ENCODE measurements around the gene GINM1.

DNA sequence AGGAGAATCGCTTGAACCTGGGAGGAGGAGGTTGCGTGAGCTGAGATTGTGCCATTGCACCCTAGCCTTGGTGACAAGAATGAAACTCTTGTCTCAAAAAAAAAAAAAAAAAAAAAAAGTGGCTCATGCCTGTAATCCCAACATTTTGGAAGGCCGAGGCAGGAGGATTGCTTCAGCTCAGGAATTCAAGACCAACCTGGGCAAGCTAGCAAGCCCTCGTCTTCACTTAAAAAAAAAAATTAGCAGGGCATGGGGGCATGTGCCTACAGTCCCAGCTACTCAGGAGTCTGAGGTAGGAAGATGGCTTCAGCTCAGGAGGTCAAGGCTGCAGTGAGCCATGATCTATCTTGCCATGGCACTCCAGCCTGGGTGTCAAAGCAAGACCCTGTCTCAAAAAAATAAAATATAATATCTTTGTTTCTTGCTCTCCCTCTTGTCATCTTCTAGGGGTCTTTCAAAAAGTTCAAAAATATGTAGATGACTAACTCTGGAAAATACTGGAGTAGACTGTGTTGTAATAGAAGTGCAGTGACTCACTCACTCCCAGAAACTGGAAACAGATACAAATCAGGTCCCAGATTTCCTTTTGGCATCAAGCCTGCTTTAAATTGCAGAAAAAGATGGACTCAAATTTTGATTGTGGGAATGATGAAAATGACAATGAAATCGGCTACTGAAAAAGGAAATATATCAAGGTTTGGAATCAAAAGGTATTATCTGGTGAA is 2.8 kb upstream of the GINM1 start:
- TF ChIP-seq MAFK (IDR thresholded peaks at IDR 0.05; ENCODE audit: low read depth, low read length) (no peak), MXI1 (IDR thresholded peaks at IDR 0.05; ENCODE audit: borderline replicate concordance, low read depth, low read length) (no peak)
- TF ChIP-seq, protein P1, sequence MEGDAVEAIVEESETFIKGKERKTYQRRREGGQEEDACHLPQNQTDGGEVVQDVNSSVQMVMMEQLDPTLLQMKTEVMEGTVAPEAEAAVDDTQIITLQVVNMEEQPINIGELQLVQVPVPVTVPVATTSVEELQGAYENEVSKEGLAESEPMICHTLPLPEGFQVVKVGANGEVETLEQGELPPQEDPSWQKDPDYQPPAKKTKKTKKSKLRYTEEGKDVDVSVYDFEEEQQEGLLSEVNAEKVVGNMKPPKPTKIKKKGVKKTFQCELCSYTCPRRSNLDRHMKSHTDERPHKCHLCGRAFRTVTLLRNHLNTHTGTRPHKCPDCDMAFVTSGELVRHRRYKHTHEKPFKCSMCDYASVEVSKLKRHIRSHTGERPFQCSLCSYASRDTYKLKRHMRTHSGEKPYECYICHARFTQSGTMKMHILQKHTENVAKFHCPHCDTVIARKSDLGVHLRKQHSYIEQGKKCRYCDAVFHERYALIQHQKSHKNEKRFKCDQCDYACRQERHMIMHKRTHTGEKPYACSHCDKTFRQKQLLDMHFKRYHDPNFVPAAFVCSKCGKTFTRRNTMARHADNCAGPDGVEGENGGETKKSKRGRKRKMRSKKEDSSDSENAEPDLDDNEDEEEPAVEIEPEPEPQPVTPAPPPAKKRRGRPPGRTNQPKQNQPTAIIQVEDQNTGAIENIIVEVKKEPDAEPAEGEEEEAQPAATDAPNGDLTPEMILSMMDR (conservative IDR thresholded peaks at IDR 0.05; ENCODE audit: low read depth, low read length), result no peak
